HepG2 (cell line): ENCODE measurements around the gene SMIM22. TPM values are rescaled to one million over a fixed set of nuclear protein-coding genes. Genes with fewer than 3 reads are reported as not detected.

Experiments used
- FOSL1 ChIP-seq: sonication (generic); formaldehyde crosslinking; IDR thresholded peaks from 2 replicates; pipeline ENCODE4 v1.9.0; 2021; ENCODE audit warnings: missing genetic modification reagents, borderline replicate concordance
- FOXA1 ChIP-seq, 2 experiments: fragments of 450-650 bp in 1 of 2; sonication (generic) in 1 of 2; formaldehyde crosslinking in 1 of 2; IDR thresholded peaks; 2 replicates each; pipeline versions ENCODE4 v1.4.0 to v1.6.1; 2016 to 2020; ENCODE audit warnings: missing genetic modification reagents in 1 of 2
- KLF11 ChIP-seq: IDR thresholded peaks from 2 replicates; pipeline ENCODE4 v1.6.1; 2016; ENCODE audit warnings: missing compliant biosample characterization
- MEIS2 ChIP-seq: sonication (generic); formaldehyde crosslinking; IDR thresholded peaks from 2 replicates; pipeline ENCODE4 v1.9.0; 2021; ENCODE audit warnings: mild to moderate bottlenecking, missing genetic modification reagents
- MLLT10 ChIP-seq: sonication (generic); formaldehyde crosslinking; IDR thresholded peaks from 2 replicates; pipeline ENCODE4 v1.4.0; 2020; ENCODE audit warnings: missing genetic modification reagents
- MXI1 ChIP-seq: IDR thresholded peaks from 3 replicates; pipeline ENCODE4 v1.6.1; 2012; ENCODE audit warnings: low read depth, low read length, inconsistent platforms, borderline replicate concordance
- NAIF1 ChIP-seq: sonication (generic); formaldehyde crosslinking; IDR thresholded peaks from 2 replicates; pipeline ENCODE4 v1.5.0; 2020; ENCODE audit warnings: mild to moderate bottlenecking, missing genetic modification reagents, borderline replicate concordance
- NCOA2 ChIP-seq: sonication (generic); formaldehyde crosslinking; IDR thresholded peaks from 2 replicates; pipeline ENCODE4 v1.8.0; 2022; ENCODE audit warnings: inconsistent platforms
- NR3C1 ChIP-seq: sonication (generic); formaldehyde crosslinking; IDR thresholded peaks from 2 replicates; pipeline ENCODE4 v1.4.0; 2020; ENCODE audit warnings: missing genetic modification reagents
- NRL ChIP-seq: sonication (generic); formaldehyde crosslinking; IDR thresholded peaks from 2 replicates; pipeline ENCODE4 v1.5.0; 2020; ENCODE audit warnings: missing genetic modification reagents, mild to moderate bottlenecking, moderate library complexity, borderline replicate concordance
- PCBP1 ChIP-seq: fragments of 200-400 bp; formaldehyde crosslinking; IDR thresholded peaks from 2 replicates; pipeline ENCODE4 v1.6.1; 2017; ENCODE audit warnings: mild to moderate bottlenecking, low read depth, low read length, borderline replicate concordance
- POLR2A ChIP-seq, 2 experiments: IDR thresholded peaks; 2 replicates each; pipeline ENCODE4 v1.6.1; 2011; ENCODE audit warnings: low read depth in 2 of 2, low read length in 2 of 2, mild to moderate bottlenecking in 1 of 2, moderate library complexity in 1 of 2; ENCODE audit not compliant: insufficient read depth in 1 of 2
- PREB ChIP-seq: sonication (generic); formaldehyde crosslinking; IDR thresholded peaks from 2 replicates; pipeline ENCODE4 v1.4.0; 2020; ENCODE audit warnings: missing genetic modification reagents
- SAP130 ChIP-seq: IDR thresholded peaks from 2 replicates; pipeline ENCODE4 v1.6.1; 2016; ENCODE audit warnings: low read depth
- TBL1XR1 ChIP-seq: fragments of 150-350 bp; IDR thresholded peaks from 2 replicates; pipeline ENCODE4 v1.6.1; 2014; ENCODE audit warnings: borderline replicate concordance, low read length; ENCODE audit not compliant: partially characterized antibody
- THYN1 ChIP-seq: sonication (generic); formaldehyde crosslinking; IDR thresholded peaks from 2 replicates; pipeline ENCODE4 v1.8.1; 2023; ENCODE audit warnings: low read depth, mild to moderate bottlenecking, moderate library complexity, missing genetic modification reagents, borderline replicate concordance
- ZBTB14 ChIP-seq: sonication (generic); formaldehyde crosslinking; IDR thresholded peaks from 2 replicates; pipeline ENCODE4 v1.4.0; 2020; ENCODE audit warnings: missing genetic modification reagents
- ZMAT3 ChIP-seq: sonication (generic); formaldehyde crosslinking; conservative IDR thresholded peaks from 2 replicates; pipeline ENCODE4 v1.7.0; 2021; ENCODE audit warnings: missing genetic modification reagents
- ZNF292 ChIP-seq: sonication (generic); formaldehyde crosslinking; IDR thresholded peaks from 2 replicates; pipeline ENCODE4 v1.8.1; 2022; ENCODE audit warnings: mild to moderate bottlenecking, low read depth, missing genetic modification reagents, borderline replicate concordance
- ZNF543 ChIP-seq: sonication (generic); formaldehyde crosslinking; IDR thresholded peaks from 2 replicates; pipeline ENCODE4 v1.4.0; 2020; ENCODE audit warnings: mild to moderate bottlenecking, missing genetic modification reagents
- ZNF615 ChIP-seq: sonication (generic); formaldehyde crosslinking; IDR thresholded peaks from 2 replicates; pipeline ENCODE4 v1.5.0; 2020; ENCODE audit warnings: mild to moderate bottlenecking, missing genetic modification reagents, borderline replicate concordance
- ZNF713 ChIP-seq: sonication (generic); formaldehyde crosslinking; IDR thresholded peaks from 2 replicates; pipeline ENCODE4 v1.4.0; 2020; ENCODE audit warnings: mild to moderate bottlenecking, missing genetic modification reagents
- ZNF747 ChIP-seq: sonication (generic); formaldehyde crosslinking; IDR thresholded peaks from 2 replicates; pipeline ENCODE4 v1.8.1; 2023; ENCODE audit warnings: missing genetic modification reagents, mild to moderate bottlenecking, borderline replicate concordance
- ZNF850 ChIP-seq: sonication (generic); formaldehyde crosslinking; conservative IDR thresholded peaks from 2 replicates; pipeline ENCODE4 v1.9.0; 2021; ENCODE audit warnings: mild to moderate bottlenecking, missing genetic modification reagents
- ZSCAN5A ChIP-seq: sonication (generic); formaldehyde crosslinking; IDR thresholded peaks from 2 replicates; pipeline ENCODE4 v1.8.0; 2022; ENCODE audit warnings: mild to moderate bottlenecking, missing genetic modification reagents, borderline replicate concordance
- polyA plus RNA-seq, 8 experiments: library from polyadenylated mRNA; depleted of rRNA in 3 of 8; stranded (reverse) in 7 of 8; unstranded in 1 of 8; fragments of >200 nt; fragmentation: Illumina TruSeq in 4 of 8; extraction: Trizol in 4 of 8; gene quantifications; 2 replicates each; pipeline versions ENCODE4 v1.2.1 to v1.2.3, GENCODE V29; 2011 to 2016; ENCODE audit warnings: low read depth in 4 of 8, missing spikeins in 1 of 8, mixed read lengths in 1 of 8; ENCODE audit not compliant: insufficient read depth in 1 of 8
- total RNA-seq, 5 experiments: library from RNA; depleted of rRNA; stranded (reverse); fragments of >200 nt; fragmentation: Illumina TruSeq; extraction: Trizol; gene quantifications; 2 replicates each; pipeline ENCODE4 v1.2.3, GENCODE V29; 2016; ENCODE audit warnings: low read depth in 1 of 5

Gene SMIM22
- total and polyA plus RNA-seq, 2 of the 13 experiments (the other 11 are each of a cell fraction or from before 2014, with no cell fraction given), result not detected

GRCh38 chr16:4766875-4767628 is 28.1 kb upstream of the SMIM22 start, which contains the start of gene ZNF500 (continued):
- TF ChIP-seq FOXA1 (IDR thresholded peaks at IDR 0.05), result no peak
- TF ChIP-seq FOXA1 (CRISPR knock-in tag; IDR thresholded peaks at IDR 0.05), result peak; percentile 31; the same call in 1 of the 2 replicates
- no peak for TF ChIP-seq ZSCAN5A (CRISPR knock-in tag)
- TF ChIP-seq PCBP1, result peak; percentile 79; the same call in 1 of the 2 replicates
- no peak for TF ChIP-seq NCOA2 (CRISPR knock-in tag)
- TF ChIP-seq ZNF543 (CRISPR knock-in tag), result peak; percentile 50; the same call in 1 of the 2 replicates
- no peak for TF ChIP-seq PREB (CRISPR knock-in tag)
- TF ChIP-seq NR3C1 (CRISPR knock-in tag), result no peak
- peak; percentile 38; the same call in 1 of the 2 replicates for TF ChIP-seq ZNF292 (CRISPR knock-in tag)
- TF ChIP-seq NRL (CRISPR knock-in tag), result peak; percentile 31; the same call in 1 of the 2 replicates
- peak; percentile 28; the same call in 1 of the 2 replicates for TF ChIP-seq ZBTB14 (CRISPR knock-in tag)
- TF ChIP-seq SAP130 (CRISPR knock-in tag), result peak; percentile 95
- peak; percentile 70; the same call in 1 of the 2 replicates for TF ChIP-seq ZMAT3
- peak; percentile 89; the same call in 1 of the 3 replicates for TF ChIP-seq MXI1
- peak; percentile 53; the same call in 1 of the 2 replicates for TF ChIP-seq NAIF1 (CRISPR knock-in tag)
- no peak; the same call in 1 of the 2 replicates for TF ChIP-seq ZNF747
- no peak for TF ChIP-seq THYN1 (CRISPR knock-in tag)
- TF ChIP-seq ZNF850, result no peak
- no peak for TF ChIP-seq MLLT10
- no peak for TF ChIP-seq ZNF713 (CRISPR knock-in tag)
- peak; percentile 35 to 69 for TF ChIP-seq POLR2A (IDR thresholded peaks at IDR 0.05; ENCODE audit: insufficient read depth in 1 of 2, low read depth in 2 of 2, low read length in 2 of 2)
- 0 out of 2 replicates have a peak, but pooled peaks have one; percentile 44 for TF ChIP-seq ZNF615 (CRISPR knock-in tag)
- peak; percentile 68 for TF ChIP-seq MEIS2 (CRISPR knock-in tag)
- TF ChIP-seq FOSL1, result no peak
- TF ChIP-seq KLF11 (CRISPR knock-in tag), result 0 out of 2 replicates have a peak, but pooled peaks have one; percentile 68
- peak; percentile 51 for TF ChIP-seq TBL1XR1
